ENCODE data around the gene CALN1. TPM values are rescaled to one million over a fixed set of nuclear protein-coding genes. Genes with fewer than 3 reads are reported as not detected.

CALN1 gene
- total and polyA plus RNA-seq, 7 donors, result under 0.01 TPM; not detected in 5

DNA sequence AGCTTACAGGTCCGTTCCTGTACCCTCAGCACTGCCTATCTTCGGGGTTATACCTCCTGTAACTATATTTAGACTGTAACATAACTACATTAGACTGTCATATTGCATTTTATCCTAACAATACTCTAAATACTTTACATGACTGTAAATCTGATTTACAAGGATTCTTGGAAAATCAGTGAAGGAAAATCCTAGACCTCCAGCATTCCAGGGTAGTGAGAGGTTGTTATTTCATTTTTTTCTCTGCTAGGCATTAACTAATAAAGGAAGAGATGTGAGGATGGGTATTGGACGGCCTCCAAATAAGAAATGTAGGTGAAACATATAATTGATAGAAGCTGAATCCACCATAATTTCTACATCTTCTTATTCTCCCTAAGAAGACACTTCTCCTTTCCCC is 569.4 kb downstream of the CALN1 start:
- intact Hi-C loops (cut with DNase I), result no loop called here
- no peak overlapping the region for H3K27ac ChIP-seq
- H3K27me3 ChIP-seq, result no peaks in the 10 kb centered on the region
- H3K36me3 ChIP-seq, result no peaks in the 10 kb centered on the region
- H3K9me3 ChIP-seq, result no peaks in the 10 kb centered on the region
- H3K4me1 ChIP-seq, result no peaks in the 10 kb centered on the region
- TF ChIP-seq CTCF (IDR thresholded peaks at IDR 0.05) (no peak), EP300 (IDR thresholded peaks at IDR 0.05) (no peak), POLR2A (IDR thresholded peaks at IDR 0.05) (no peak), POLR2AphosphoS5 (IDR thresholded peaks at IDR 0.05) (no peak)
- DNase-seq, result no peak
- H3K4me3 ChIP-seq, result no peak overlapping the region
- 51 to 75% methylated on average over 3 of the region's 3 CpGs for WGBS, 2 donors

- no peak for TF ChIP-seq POLR2AphosphoS5 (IDR thresholded peaks at IDR 0.05)
- TF ChIP-seq POLR2A (IDR thresholded peaks at IDR 0.05), result no peak
- no peak for TF ChIP-seq EP300 (IDR thresholded peaks at IDR 0.05)
- TF ChIP-seq CTCF (IDR thresholded peaks at IDR 0.05), result no peak
Observed at GRCh38 chr7:71842381-71842780, 569.8 kb downstream of the CALN1 start.

DNA sequence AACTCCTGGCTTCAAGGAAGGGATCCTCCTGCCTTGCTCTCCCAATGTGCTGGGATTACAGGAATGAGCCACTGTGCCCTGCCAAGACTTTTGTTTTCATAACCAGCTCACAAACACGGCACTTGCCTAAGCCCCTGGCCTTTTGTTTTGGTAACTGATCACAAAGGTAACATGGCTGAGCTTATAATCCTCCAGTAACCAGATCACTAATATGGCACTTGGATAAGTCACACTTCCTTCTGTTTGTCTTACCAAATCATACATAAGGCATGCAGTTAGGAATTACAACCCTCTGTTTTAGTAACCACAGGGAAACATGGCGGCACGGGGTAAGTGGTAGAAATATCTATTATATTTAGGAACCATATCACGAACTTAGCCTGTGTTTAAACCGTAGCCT is 577.1 kb downstream of the CALN1 start:
- H3K27me3 ChIP-seq, result no peaks in the 10 kb centered on the region
- H3K9me3 ChIP-seq, result no peaks in the 10 kb centered on the region
- DNase-seq, result no peak
- no peaks in the 10 kb centered on the region for H3K36me3 ChIP-seq
- TF ChIP-seq POLR2AphosphoS5 (IDR thresholded peaks at IDR 0.05), result no peak
- TF ChIP-seq EP300 (IDR thresholded peaks at IDR 0.05), result no peak
- no peak for TF ChIP-seq CTCF (IDR thresholded peaks at IDR 0.05)
- no peak for TF ChIP-seq POLR2A (IDR thresholded peaks at IDR 0.05)
- H3K4me3 ChIP-seq, result no peak overlapping the region
- H3K4me1 ChIP-seq, result no peaks in the 10 kb centered on the region
- no peak overlapping the region for H3K27ac ChIP-seq
- intact Hi-C loops (cut with DNase I), result no loop called here
- WGBS, 2 donors, result 87 to 88% methylated on average over 5 of the region's 5 CpGs

More at GRCh38 chr7:71842381-71842780, 569.8 kb downstream of the CALN1 start:
- H3K27me3 ChIP-seq, result no peaks in the 10 kb centered on the region
- no peaks in the 10 kb centered on the region for H3K9me3 ChIP-seq
- no peak overlapping the region for H3K27ac ChIP-seq
- H3K4me3 ChIP-seq, result no peak overlapping the region
- intact Hi-C loops (cut with DNase I), result no loop called here
- WGBS, 2 donors, result 60 to 75% methylated on average over 6 of the region's 6 CpGs
- no peaks in the 10 kb centered on the region for H3K4me1 ChIP-seq
- no peak for DNase-seq
- no peaks in the 10 kb centered on the region for H3K36me3 ChIP-seq

DNA sequence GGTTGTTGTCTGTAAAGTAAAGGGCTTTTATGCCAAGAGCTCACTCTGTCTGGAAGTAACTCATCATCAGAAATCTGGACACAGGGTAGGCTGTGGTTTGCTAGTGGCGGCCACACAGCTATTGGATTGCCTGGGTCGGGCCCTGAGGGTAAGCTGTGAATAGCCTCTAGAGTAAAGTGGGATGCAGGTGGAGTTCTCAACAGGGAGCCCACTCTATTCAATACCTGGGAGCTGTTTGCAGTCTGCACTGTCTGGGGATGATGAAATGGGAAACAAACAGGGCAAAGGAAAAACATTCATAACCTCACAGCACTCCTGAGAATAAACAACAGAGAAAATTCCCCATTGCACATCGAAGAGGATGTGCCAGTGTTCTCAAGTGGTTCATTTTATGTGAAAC is 582.6 kb downstream of the CALN1 start:
- intact Hi-C loops (cut with DNase I), result no loop called here
- Histone ChIP-seq H3K4me3 (no peak overlapping the region), H3K27ac (no peak overlapping the region), H3K4me1 (no peaks in the 10 kb centered on the region), H3K9me3 (no peaks in the 10 kb centered on the region), H3K27me3 (no peaks in the 10 kb centered on the region), H3K36me3 (no peaks in the 10 kb centered on the region)
- 72 to 75% methylated on average over 3 of the region's 3 CpGs for WGBS, 2 donors
- no peak for DNase-seq
- TF ChIP-seq POLR2AphosphoS5 (IDR thresholded peaks at IDR 0.05) (no peak), CTCF (IDR thresholded peaks at IDR 0.05) (no peak), POLR2A (IDR thresholded peaks at IDR 0.05) (no peak), EP300 (IDR thresholded peaks at IDR 0.05) (no peak)

GRCh38 chr7:71828361-71828760 is 583.8 kb downstream of the CALN1 start:
- intact Hi-C loops (cut with DNase I), result no loop called here
- DNase-seq, result no peak
- Histone ChIP-seq H3K9me3 (peaks cover 0 to 3% (median 0%) of the 10 kb centered on the region in 4 donors), H3K36me3 (no peaks in the 10 kb centered on the region), H3K4me1 (no peaks in the 10 kb centered on the region), H3K27ac (no peak overlapping the region), H3K4me3 (no peak overlapping the region), H3K27me3 (no peaks in the 10 kb centered on the region)
- TF ChIP-seq CTCF (IDR thresholded peaks at IDR 0.05) (no peak), POLR2A (IDR thresholded peaks at IDR 0.05) (no peak), EP300 (IDR thresholded peaks at IDR 0.05) (no peak), POLR2AphosphoS5 (IDR thresholded peaks at IDR 0.05) (no peak)
- WGBS, 2 donors, result 83 to 88% methylated on average over 2 of the region's 2 CpGs
